ENCODE results near the gene OPRL1.

- TF ChIP-seq CTCF (IDR thresholded peaks at IDR 0.05) (no peak), POLR2A (IDR thresholded peaks at IDR 0.05) (no peak)
Observed at GRCh38 chr20:64041040-64041780, 38.7 kb upstream of the OPRL1 start.

All from lower leg skin (tissue), 3 donors.